Loucy (cell line): ENCODE data around the gene SPEF1.

Experiments used
- EZH2phosphoT487 ChIP-seq: fragments of 200-600 bp; IDR thresholded peaks from 2 replicates; pipeline ENCODE4 v1.6.1; 2018; ENCODE audit warnings: antibody characterized with exemption, mild to moderate bottlenecking, moderate library complexity, borderline replicate concordance
- TF ChIP-seq, protein P1 (sequence below): fragments of 200-600 bp; sonication (generic); conservative IDR thresholded peaks from 2 replicates; pipeline ENCODE4 v1.5.1; 2014; ENCODE audit warnings: mild to moderate bottlenecking, antibody characterized with exemption, low read length

GRCh38 chr20:3788685-3789155 is 7.5 kb upstream of the SPEF1 start:
- TF ChIP-seq, protein P1, sequence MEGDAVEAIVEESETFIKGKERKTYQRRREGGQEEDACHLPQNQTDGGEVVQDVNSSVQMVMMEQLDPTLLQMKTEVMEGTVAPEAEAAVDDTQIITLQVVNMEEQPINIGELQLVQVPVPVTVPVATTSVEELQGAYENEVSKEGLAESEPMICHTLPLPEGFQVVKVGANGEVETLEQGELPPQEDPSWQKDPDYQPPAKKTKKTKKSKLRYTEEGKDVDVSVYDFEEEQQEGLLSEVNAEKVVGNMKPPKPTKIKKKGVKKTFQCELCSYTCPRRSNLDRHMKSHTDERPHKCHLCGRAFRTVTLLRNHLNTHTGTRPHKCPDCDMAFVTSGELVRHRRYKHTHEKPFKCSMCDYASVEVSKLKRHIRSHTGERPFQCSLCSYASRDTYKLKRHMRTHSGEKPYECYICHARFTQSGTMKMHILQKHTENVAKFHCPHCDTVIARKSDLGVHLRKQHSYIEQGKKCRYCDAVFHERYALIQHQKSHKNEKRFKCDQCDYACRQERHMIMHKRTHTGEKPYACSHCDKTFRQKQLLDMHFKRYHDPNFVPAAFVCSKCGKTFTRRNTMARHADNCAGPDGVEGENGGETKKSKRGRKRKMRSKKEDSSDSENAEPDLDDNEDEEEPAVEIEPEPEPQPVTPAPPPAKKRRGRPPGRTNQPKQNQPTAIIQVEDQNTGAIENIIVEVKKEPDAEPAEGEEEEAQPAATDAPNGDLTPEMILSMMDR: no peak
- TF ChIP-seq EZH2phosphoT487: no peak
